ENCODE data around the gene AP3B1.

The AP3B1 gene

GRCh38 chr5:78294248-78295034, at the start of gene AP3B1:
Gene AP3B1 (minus strand): TSS chr5:78294698. CDS start chr5:78294579, 119 bp downstream.
- peak; percentile 92 to 99 (median 97) for DNase-seq
- intact Hi-C loops (cut with DNase I) = loop anchor here (1.0 kb wide), 1 partner anchor 66 kb away; the partner anchor contains the start of gene SCAMP1

- intact Hi-C loops (cut with DNase I) = no loop called here
- DNase-seq = no peak
Measured at GRCh38 chr5:78341440-78341839, 46.9 kb upstream of the AP3B1 start.

GRCh38 chr5:78339617-78340436, 45.3 kb upstream of the AP3B1 start:
- intact Hi-C loops (cut with DNase I) = no loop called here

GRCh38 chr5:78336698-78337097, 42.2 kb upstream of the AP3B1 start:
- DNase-seq = no peak
- intact Hi-C loops (cut with DNase I) = no loop called here

More at GRCh38 chr5:78339617-78340436, 45.3 kb upstream of the AP3B1 start:
- DNase-seq = no peak

- intact Hi-C loops (cut with DNase I) = no loop called here
Measured at GRCh38 chr5:78335976-78336375, 41.5 kb upstream of the AP3B1 start.

GRCh38 chr5:78334811-78335210, 40.3 kb upstream of the AP3B1 start:
- intact Hi-C loops (cut with DNase I) = no loop called here
- no peak for DNase-seq

More at GRCh38 chr5:78335976-78336375, 41.5 kb upstream of the AP3B1 start:
- DNase-seq = no peak

GRCh38 chr5:78331523-78332080, 37.1 kb upstream of the AP3B1 start:
- intact Hi-C loops (cut with DNase I) = no loop called here
- no peak for DNase-seq

- no peak for DNase-seq
- intact Hi-C loops (cut with DNase I) = no loop called here
Measured at GRCh38 chr5:78328585-78329173, 34.2 kb upstream of the AP3B1 start.

GRCh38 chr5:78327761-78328510, 33.4 kb upstream of the AP3B1 start:
- intact Hi-C loops (cut with DNase I) = no loop called here
- DNase-seq = no peak

- intact Hi-C loops (cut with DNase I) = no loop called here
- DNase-seq = no peak
Measured at GRCh38 chr5:78326930-78327329, 32.4 kb upstream of the AP3B1 start.

GRCh38 chr5:78323241-78323640, 28.7 kb upstream of the AP3B1 start:
- intact Hi-C loops (cut with DNase I) = no loop called here
- DNase-seq = no peak

GRCh38 chr5:78320401-78320800, 25.9 kb upstream of the AP3B1 start:
- peak in 18 of 42 donors; percentile 5 to 57 (median 24) for DNase-seq
- intact Hi-C loops (cut with DNase I) = no loop called here

GRCh38 chr5:78318337-78318736, 23.8 kb upstream of the AP3B1 start:
- intact Hi-C loops (cut with DNase I) = no loop called here
- no peak for DNase-seq

GRCh38 chr5:78317515-78317914, 23.0 kb upstream of the AP3B1 start:
- intact Hi-C loops (cut with DNase I) = no loop called here
- DNase-seq = no peak

GRCh38 chr5:78308703-78309102, 14.2 kb upstream of the AP3B1 start:
- intact Hi-C loops (cut with DNase I) = no loop called here
- no peak for DNase-seq

- intact Hi-C loops (cut with DNase I) = no loop called here
- peak in 1 of 42 donors; percentile 33 for DNase-seq
Measured at GRCh38 chr5:78300464-78301045, 6.1 kb upstream of the AP3B1 start.

GRCh38 chr5:78295035-78295961, 800 bp upstream of the AP3B1 start:
- intact Hi-C loops (cut with DNase I) = no loop called here
- peak in 36 of 42 donors; percentile 5 to 59 (median 30) for DNase-seq
